Tibial nerve (tissue), 4 donors: Measurements from ENCODE around the gene FBXL22. TPM values are rescaled to one million over a fixed set of nuclear protein-coding genes. Genes with fewer than 3 reads are reported as not detected.
"Not testable (repeated sequence)": the region's sequence is repeated elsewhere in the genome, so short reads cannot be mapped to it uniquely, and the experiment has no call there.

Source experiments
- DNase-seq, 2 donors: peaks; one replicate each; pipeline ENCODE4 v3.0.0-alpha.2; 2019; ENCODE audit warnings: low spot score in 2 of 2
- H3K27ac ChIP-seq, 4 donors: fragments of 200-600 bp; sonication (generic) in 3 of 4; one replicate each; pipeline ENCODE4 v1.5.1; 2017 to 2019; ENCODE audit warnings: mild to moderate bottlenecking in 1 of 4
- H3K27me3 ChIP-seq, 2 donors: fragments of 200-600 bp; sonication (generic) in 1 of 2; one replicate each; pipeline versions ENCODE4 v1.5.1 to v1.6.0; 2017 to 2019
- H3K36me3 ChIP-seq, 3 donors: fragments of 200-600 bp; sonication (generic); one replicate each; pipeline ENCODE4 v1.5.1; 2018 to 2019
- H3K4me1 ChIP-seq, 4 donors: fragments of 200-600 bp; sonication (generic) in 3 of 4; one replicate each; pipeline ENCODE4 v1.5.1; 2017 to 2019
- H3K4me3 ChIP-seq, 4 donors: fragments of 200-600 bp; sonication (generic) in 3 of 4; one replicate each; pipeline ENCODE4 v1.5.1; 2017 to 2019; ENCODE audit warnings: mild to moderate bottlenecking in 1 of 4, moderate library complexity in 1 of 4
- H3K9me3 ChIP-seq, 4 donors: fragments of 200-600 bp; sonication (generic) in 3 of 4; one replicate each; pipeline ENCODE4 v1.5.1; 2017 to 2019
- EP300 ChIP-seq, 2 donors: sonication (generic); formaldehyde crosslinking; IDR thresholded peaks; one replicate each; pipeline ENCODE4 v1.6.1; 2017; ENCODE audit warnings: antibody characterized with exemption in 2 of 2, mild to moderate bottlenecking in 1 of 2
- POLR2A ChIP-seq, 2 donors: fragments of 450-650 bp; IDR thresholded peaks; one replicate each; pipeline ENCODE4 v1.6.1; 2017; ENCODE audit warnings: antibody characterized with exemption in 2 of 2, mild to moderate bottlenecking in 2 of 2, moderate library complexity in 2 of 2
- WGBS, 2 donors: methylation state at CpG; one replicate each; pipeline ENCODE4 v1.1.5; 2018; 5-methylcytosine and 5-hydroxymethylcytosine counted together
- total RNA-seq, 4 donors: library from RNA; depleted of rRNA; stranded (reverse); fragments of >200 nt; gene quantifications; one replicate each; pipeline ENCODE4 v1.1.0, GENCODE V29; 2016
- TF ChIP-seq, protein P1 (sequence below), 5 experiments: fragments of 200-600 bp in 3 of 5; fragments of 450-650 bp in 2 of 5; sonication (generic) in 3 of 5; IDR thresholded peaks; one replicate each; pipeline ENCODE4 v1.5.1; 2016 to 2019; ENCODE audit warnings: antibody characterized with exemption in 5 of 5, mild to moderate bottlenecking in 3 of 5, moderate library complexity in 2 of 5

FBXL22 gene
- total RNA-seq, 4 donors from 2014 or later, result 0.63 to 2.8 (median 2.7) TPM; not detected in 1

DNA sequence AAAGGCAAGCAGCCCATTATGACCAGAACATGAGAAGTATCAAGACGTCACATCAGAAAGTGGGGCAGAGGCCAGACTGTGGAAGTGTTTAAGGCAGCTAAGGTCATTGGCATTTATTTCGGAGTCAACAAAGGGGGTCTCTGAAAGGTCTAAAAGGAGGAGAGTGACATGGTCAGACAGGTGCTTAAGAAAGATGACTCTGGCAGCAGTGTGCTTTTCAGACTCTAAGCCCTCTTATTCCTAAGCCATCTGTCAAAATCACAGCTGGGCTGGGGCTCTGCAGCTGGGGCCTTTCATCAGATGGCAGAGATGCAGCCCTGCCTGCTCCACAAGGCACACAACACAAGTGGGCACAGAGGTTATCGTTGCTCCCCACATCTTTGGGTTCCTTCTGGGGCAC is 14.0 kb downstream of the FBXL22 start:
- H3K36me3 ChIP-seq, result peaks cover 0 to 88% (median 0%) of the 10 kb centered on the region in 3 donors
- TF ChIP-seq POLR2A (IDR thresholded peaks at IDR 0.05) (no peak), EP300 (IDR thresholded peaks at IDR 0.05) (no peak)
- TF ChIP-seq, protein P1, sequence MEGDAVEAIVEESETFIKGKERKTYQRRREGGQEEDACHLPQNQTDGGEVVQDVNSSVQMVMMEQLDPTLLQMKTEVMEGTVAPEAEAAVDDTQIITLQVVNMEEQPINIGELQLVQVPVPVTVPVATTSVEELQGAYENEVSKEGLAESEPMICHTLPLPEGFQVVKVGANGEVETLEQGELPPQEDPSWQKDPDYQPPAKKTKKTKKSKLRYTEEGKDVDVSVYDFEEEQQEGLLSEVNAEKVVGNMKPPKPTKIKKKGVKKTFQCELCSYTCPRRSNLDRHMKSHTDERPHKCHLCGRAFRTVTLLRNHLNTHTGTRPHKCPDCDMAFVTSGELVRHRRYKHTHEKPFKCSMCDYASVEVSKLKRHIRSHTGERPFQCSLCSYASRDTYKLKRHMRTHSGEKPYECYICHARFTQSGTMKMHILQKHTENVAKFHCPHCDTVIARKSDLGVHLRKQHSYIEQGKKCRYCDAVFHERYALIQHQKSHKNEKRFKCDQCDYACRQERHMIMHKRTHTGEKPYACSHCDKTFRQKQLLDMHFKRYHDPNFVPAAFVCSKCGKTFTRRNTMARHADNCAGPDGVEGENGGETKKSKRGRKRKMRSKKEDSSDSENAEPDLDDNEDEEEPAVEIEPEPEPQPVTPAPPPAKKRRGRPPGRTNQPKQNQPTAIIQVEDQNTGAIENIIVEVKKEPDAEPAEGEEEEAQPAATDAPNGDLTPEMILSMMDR (IDR thresholded peaks at IDR 0.05), result no peak
- H3K27me3 ChIP-seq, result no peaks in the 10 kb centered on the region
- H3K4me3 ChIP-seq, result no peak overlapping the region
- 52 to 59% methylated on average over 3 of the region's 3 CpGs for WGBS, 2 donors
- H3K4me1 ChIP-seq, result peaks cover 0 to 23% (median 10%) of the 10 kb centered on the region in 4 donors
- no peak for DNase-seq
- no peaks in the 10 kb centered on the region for H3K9me3 ChIP-seq
- H3K27ac ChIP-seq, result peak overlapping the region in 3 of 4 donors; percentile 60 to 80 (median 63)

GRCh38 chr15:63612300-63612699 is 15.1 kb downstream of the FBXL22 start:
- Histone ChIP-seq H3K4me3 (no peak overlapping the region), H3K27ac (peak overlapping the region in 1 of 4 donors; percentile 3), H3K4me1 (peaks cover 0 to 20% (median 10%) of the 10 kb centered on the region in 4 donors), H3K27me3 (no peaks in the 10 kb centered on the region), H3K36me3 (peaks cover 0 to 86% (median 0%) of the 10 kb centered on the region in 3 donors), H3K9me3 (no peaks in the 10 kb centered on the region)
- no peak for DNase-seq
- WGBS, 2 donors, result 92 to 94% methylated on average over 14 to 15 of the region's 15 CpGs
- TF ChIP-seq, protein P1 (IDR thresholded peaks at IDR 0.05), result no peak
- TF ChIP-seq POLR2A (IDR thresholded peaks at IDR 0.05), result no peak
- no peak for TF ChIP-seq EP300 (IDR thresholded peaks at IDR 0.05)

DNA sequence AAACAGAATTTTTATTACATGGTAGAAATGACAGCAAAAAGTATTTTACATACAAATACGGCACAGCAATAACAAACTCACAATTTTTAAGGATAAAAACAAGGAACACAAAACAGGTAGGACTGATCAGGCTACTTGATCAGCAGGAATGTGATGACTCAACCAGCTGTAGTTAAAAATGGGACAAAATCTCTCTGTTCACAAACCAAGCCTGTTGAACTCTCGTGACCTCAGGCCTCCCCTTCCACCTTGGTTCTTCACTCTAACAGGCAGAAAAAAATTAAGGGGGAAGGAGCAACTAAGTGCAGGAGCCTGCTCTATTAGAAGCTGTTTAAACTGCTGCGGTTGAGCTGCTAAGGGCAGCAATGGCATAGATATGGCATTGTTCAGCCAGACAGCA is 18.7 kb downstream of the FBXL22 start:
- Histone ChIP-seq H3K27ac (no peak overlapping the region), H3K36me3 (peaks cover 0 to 57% (median 0%) of the 10 kb centered on the region in 3 donors), H3K9me3 (no peaks in the 10 kb centered on the region), H3K4me3 (no peak overlapping the region), H3K27me3 (no peaks in the 10 kb centered on the region), H3K4me1 (peaks cover 0 to 10% (median 2%) of the 10 kb centered on the region in 4 donors)
- WGBS, 2 donors, result 77 to 80% methylated on average over 3 of the region's 3 CpGs
- no peak for DNase-seq
- no peak for TF ChIP-seq POLR2A (IDR thresholded peaks at IDR 0.05)
- TF ChIP-seq, protein P1 (IDR thresholded peaks at IDR 0.05), result no peak
- TF ChIP-seq EP300 (IDR thresholded peaks at IDR 0.05), result no peak

- H3K9me3 ChIP-seq, H3K27me3 ChIP-seq, H3K27ac ChIP-seq, DNase-seq, H3K4me3 ChIP-seq, H3K4me1 ChIP-seq: not testable (repeated sequence)
- 97 to 100% methylated on average over 4 of the region's 4 CpGs for WGBS, 2 donors
- peaks cover 0 to 55% (median 0%) of the 10 kb centered on the region in 3 donors for H3K36me3 ChIP-seq
Observed at GRCh38 chr15:63617147-63617546, 20.0 kb downstream of the FBXL22 start.

DNA sequence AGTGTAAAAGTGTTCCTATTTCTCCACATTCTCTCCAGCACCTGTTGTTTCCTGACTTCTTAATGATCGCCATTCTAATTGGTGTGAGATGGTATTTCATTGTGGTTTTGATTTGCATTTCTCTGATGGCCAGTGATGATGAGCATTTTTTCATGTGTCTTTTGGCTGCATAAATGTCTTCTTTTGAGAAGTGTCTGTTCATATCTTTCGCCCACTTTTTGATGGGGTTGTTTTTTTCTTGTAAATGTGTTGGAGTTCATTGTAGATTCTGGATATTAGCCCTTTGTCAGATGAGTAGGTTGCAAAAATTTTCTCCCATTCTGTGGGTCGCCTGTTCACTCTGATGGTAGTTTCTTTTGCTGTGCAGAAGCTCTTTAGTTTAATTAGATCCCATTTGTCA is 20.4 kb downstream of the FBXL22 start:
- DNase-seq, H3K27me3 ChIP-seq, H3K27ac ChIP-seq, H3K4me1 ChIP-seq, H3K4me3 ChIP-seq, H3K9me3 ChIP-seq: not testable (repeated sequence)
- 97 to 100% methylated on average over 3 of the region's 3 CpGs for WGBS, 2 donors
- H3K36me3 ChIP-seq, result peaks cover 0 to 55% (median 0%) of the 10 kb centered on the region in 3 donors

GRCh38 chr15:63620760-63621159 is 23.6 kb downstream of the FBXL22 start:
- not testable (repeated sequence) for H3K9me3 ChIP-seq, H3K4me3 ChIP-seq, H3K4me1 ChIP-seq, H3K27ac ChIP-seq, H3K27me3 ChIP-seq, DNase-seq
- no CpG with 5 or more reads among the region's 2 CpGs for WGBS, 2 donors
- peaks cover 2 to 58% (median 11%) of the 10 kb centered on the region in 3 donors for H3K36me3 ChIP-seq
